LNCAP (cell line): ENCODE measurements around the gene CD80.

Experiments used
- CTCF ChIP-seq: fragments of 450-650 bp; IDR thresholded peaks from 2 replicates; pipeline ENCODE4 v1.5.1; 2017; ENCODE audit warnings: mild to moderate bottlenecking

Gene CD80

DNA sequence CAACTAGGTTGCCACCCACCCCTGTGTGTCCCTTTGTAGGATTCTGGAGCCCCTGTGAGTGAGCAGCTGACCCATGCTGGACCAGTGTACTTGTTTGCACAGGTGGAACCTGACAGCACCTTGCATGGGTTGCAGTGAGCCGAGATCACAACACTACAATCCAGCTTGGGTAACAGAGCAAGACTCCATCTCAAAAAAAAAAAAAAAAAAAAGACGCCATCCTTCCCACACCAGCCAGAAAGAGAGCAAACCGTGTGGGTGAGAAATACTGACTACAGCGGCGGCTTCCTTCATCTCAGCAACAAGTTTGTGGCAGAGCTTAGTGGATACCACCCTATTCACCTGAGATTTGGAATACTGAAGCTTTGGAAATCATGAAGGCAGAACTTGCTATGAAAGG lies 746 bp upstream of the CD80 start:
- TF ChIP-seq CTCF, result no peak

DNA sequence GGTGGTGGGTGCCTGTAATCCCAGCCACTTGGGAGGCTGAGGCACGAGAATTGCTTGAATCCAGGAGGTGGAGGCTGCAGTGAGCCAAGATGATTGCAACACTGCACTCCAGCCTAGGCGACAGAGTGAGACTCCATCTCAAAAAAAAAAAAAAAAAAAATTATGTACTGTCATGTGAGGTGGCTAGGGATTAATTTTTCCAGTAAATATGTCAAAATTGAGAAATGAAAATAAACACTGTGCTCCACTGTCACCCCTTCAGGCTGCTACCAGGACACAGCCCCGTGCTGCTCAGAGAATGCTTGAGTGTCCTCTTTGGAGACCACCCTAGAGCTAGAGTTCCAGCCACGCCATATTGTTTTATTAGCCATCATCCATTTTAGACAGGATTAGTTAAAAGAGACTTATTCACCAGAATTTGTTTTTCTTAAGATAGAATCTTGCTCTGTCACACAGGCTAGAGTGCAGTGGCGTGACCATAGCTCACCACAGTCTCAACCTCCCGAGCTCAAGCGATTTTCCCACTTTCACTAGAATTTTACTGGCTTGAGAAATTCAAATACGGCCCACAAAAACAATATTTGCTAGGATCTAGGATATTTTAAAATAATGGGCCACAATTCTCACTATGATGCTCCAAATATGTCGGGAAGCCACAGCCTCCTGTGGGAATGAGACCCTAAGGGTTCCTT lies 642 bp downstream of the CD80 start:
- no peak for TF ChIP-seq CTCF

DNA sequence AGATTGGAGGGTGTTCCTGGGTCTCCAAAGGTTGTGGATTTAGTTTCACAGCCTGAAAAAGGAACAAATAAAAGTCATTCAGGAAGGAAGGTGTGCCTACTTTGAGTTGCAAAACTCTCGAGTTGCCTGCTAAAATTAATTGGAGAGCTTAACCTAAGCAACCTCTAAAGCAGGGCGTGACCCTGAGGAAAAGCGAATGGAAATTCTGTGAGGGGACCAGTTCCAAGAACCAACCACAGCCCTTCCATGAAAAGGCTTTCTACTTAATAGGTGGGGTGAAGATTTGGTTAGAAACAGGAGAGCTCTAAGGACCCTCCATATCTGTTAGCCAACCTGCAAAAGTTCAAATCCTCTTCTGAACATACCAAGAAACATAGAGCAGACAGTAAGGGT lies 1.5 kb downstream of the CD80 start:
- no peak for TF ChIP-seq CTCF

- no peak for TF ChIP-seq CTCF
Measured at GRCh38 chr3:119557192-119557876, 2.1 kb downstream of the CD80 start.

- TF ChIP-seq CTCF, result no peak
Measured at GRCh38 chr3:119555929-119556328, 3.5 kb downstream of the CD80 start.

DNA sequence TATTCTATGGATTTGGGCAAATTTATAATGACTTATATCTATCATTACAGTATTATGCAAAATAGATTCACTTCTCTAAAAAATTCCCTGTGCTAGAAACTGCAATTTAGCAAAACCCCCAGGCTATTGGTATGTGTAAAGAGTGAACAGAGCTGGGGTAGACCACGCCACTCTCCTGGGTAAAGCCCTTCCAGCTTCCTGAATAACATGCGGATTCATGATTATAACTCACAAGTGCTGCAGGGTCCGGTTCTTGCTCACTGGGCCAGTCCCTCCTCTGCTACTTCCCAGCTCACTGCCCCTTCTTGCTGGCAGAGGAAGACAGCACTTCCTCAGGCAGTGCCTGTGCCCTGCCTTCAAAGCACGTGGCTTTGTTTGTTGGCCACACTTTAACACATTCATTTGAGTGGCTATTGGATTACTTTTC lies 4.1 kb downstream of the CD80 start:
- TF ChIP-seq CTCF, result no peak

DNA sequence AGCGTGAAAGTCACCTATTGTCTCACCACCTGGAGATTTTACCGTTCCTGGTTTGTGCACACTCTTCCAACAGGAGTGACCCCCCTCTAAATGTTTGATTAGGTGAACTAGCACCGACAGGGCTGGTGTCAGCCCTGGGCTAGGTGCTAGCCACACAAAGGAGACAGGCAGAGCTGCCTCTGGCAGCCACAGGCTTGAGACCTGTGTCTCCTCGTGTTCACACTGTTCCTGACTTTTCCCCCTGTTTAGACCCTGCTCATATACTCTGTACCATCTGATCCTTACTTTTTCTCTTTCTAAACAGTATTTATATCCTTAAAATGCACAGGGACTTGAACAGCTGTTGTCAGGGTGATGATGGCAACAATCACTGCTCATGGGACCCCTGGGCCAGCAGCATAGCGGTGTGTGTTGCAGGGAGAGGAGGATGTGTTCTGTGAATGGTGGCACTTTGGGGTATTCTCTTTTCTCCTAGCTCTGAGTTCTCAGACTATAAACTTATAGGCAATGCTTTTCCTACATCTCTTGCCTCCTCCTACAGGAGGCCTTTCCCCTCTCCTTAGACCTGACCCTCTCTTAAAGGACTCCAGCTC lies 5.5 kb downstream of the CD80 start:
- no peak for TF ChIP-seq CTCF
